Heart left ventricle (tissue), 16 donors: ENCODE results near the gene CTBP1. TPM values are rescaled to one million over a fixed set of nuclear protein-coding genes. Genes with fewer than 3 reads are reported as not detected.
A peak's percentile ranks its signal among the peaks of the same experiment; 100 is the strongest.

Source experiments
- ATAC-seq, 4 donors: fragments of 200-7000 bp; cut with Tn5 transposase; one replicate each; pipeline ENCODE4 v1.9.1; 2020 to 2022; ENCODE audit warnings: moderate library complexity in 4 of 4, mild to moderate bottlenecking in 3 of 4, moderate number of reproducible peaks in 1 of 4
- DNase-seq, 5 donors: peaks; one replicate each; pipeline ENCODE4 v3.0.0-alpha.2; 2020
- H3K27ac ChIP-seq, 12 donors: fragments of 200-600 bp; sonication (generic) in 4 of 12; one replicate each; pipeline versions ENCODE4 v1.5.0 to v1.8.0; 2016 to 2022; ENCODE audit warnings: mild to moderate bottlenecking in 2 of 12
- H3K27me3 ChIP-seq, 9 donors: fragments of 200-600 bp; sonication (generic) in 2 of 9; one replicate each; pipeline versions ENCODE4 v1.5.1 to v1.8.0; 2016 to 2022; ENCODE audit warnings: mild to moderate bottlenecking in 3 of 9
- H3K36me3 ChIP-seq, 9 donors: fragments of 200-600 bp; sonication (generic) in 2 of 9; one replicate each; pipeline versions ENCODE4 v1.5.0 to v1.8.0; 2018 to 2022; ENCODE audit warnings: mild to moderate bottlenecking in 2 of 9
- H3K4me1 ChIP-seq, 12 donors: fragments of 200-600 bp; sonication (generic) in 4 of 12; one replicate each; pipeline versions ENCODE4 v1.5.0 to v1.8.0; 2016 to 2022; ENCODE audit warnings: mild to moderate bottlenecking in 3 of 12
- H3K4me3 ChIP-seq, 12 donors: fragments of 200-600 bp; sonication (generic) in 4 of 12; one replicate each; pipeline versions ENCODE4 v1.5.0 to v1.8.0; 2017 to 2022; ENCODE audit warnings: mild to moderate bottlenecking in 9 of 12, moderate library complexity in 4 of 12
- H3K9me3 ChIP-seq, 12 donors: fragments of 200-600 bp; sonication (generic) in 4 of 12; one replicate each; pipeline versions ENCODE4 v1.5.0 to v1.8.0; 2016 to 2022; ENCODE audit warnings: mild to moderate bottlenecking in 1 of 12
- POLR2A ChIP-seq, 2 donors: fragments of 450-650 bp; IDR thresholded peaks; one replicate each; pipeline ENCODE4 v1.6.1; 2017; ENCODE audit warnings: antibody characterized with exemption in 2 of 2, mild to moderate bottlenecking in 2 of 2, moderate library complexity in 2 of 2
- WGBS, 4 donors: extraction: QIAGEN DNeasy Blood & Tissue Kit in 2 of 4; methylation state at CpG; one replicate each; pipeline versions ENCODE4 v1.1.5 to v1.1.7; 2013 to 2018; 5-methylcytosine and 5-hydroxymethylcytosine counted together
- intact Hi-C, 10 donors: fragments of 100-400 bp; cut with DNase I; formaldehyde crosslinking; loops; one replicate each; pipeline versions ENCODE4 v1.11.1 to v1.14.2; 2022
- polyA plus RNA-seq, 2 donors: library from polyadenylated mRNA; stranded (reverse); fragments of 200-250 nt; gene quantifications; one replicate each; pipeline ENCODE4 v1.2.3, GENCODE V29; 2013
- total RNA-seq, 9 donors: library from RNA; depleted of rRNA in 2 of 9; stranded (reverse); fragments of >200 nt in 2 of 9; fragmentation: NEBNext Ultra II Directional in 3 of 9; extraction: Animal tissue kit (Norgen Biotek cat#: 25700) in 3 of 9; gene quantifications; one replicate each; pipeline versions ENCODE4 v1.1.0 to v1.2.4, GENCODE V29; 2016 to 2023
- TF ChIP-seq, protein P1 (sequence below), 12 donors: fragments of 200-600 bp; sonication (generic) in 4 of 12; IDR thresholded peaks; one replicate each; pipeline versions ENCODE4 v1.5.0 to v1.8.0; 2018 to 2022; ENCODE audit warnings: antibody characterized with exemption in 12 of 12, mild to moderate bottlenecking in 5 of 12
- donor health status: ischemic (EF 13 %, LVEDD 7.1; RV severe dilation, severe dysfunction).
- donor health status: healthy with polysubstance abuse.
- donor health status: DM: no; HTN: yes; CAD: no.
- donor health status: DM: no; HTN: no; CAD: no.
- donor health status: ischemic (EF 25% LVEDD 6.9; RV normal size, moderate dysfunction).
- donor health status: ischemic (EF 25% LVEDD 5.7; RV mildly dilated, moderate dysfunction).
- donor health status: healthy.
- donor health status: DM: yes; HTN: yes; CAD: no.
- donor health status: ischemic (EF 35%, LVEDD 5.7; RV mildly dilated, moderate dysfunction).
- donor health status: nonischemic (EF 11% LVEDD 7.7; RV severe dilation, severe dysfunction).
- donor health status: DM: yes; HTN: yes; CAD: no.
- donor health status: PGD.
- donor health status: ischemic (EF 29% LVEDD 5.4; RV normal size, mild dysfunction).
- donor health status: nonischemic (EF 23%, LVEDD 6.1; RV moderate dilation, normal function).

CTBP1 gene
- total and polyA plus RNA-seq, 11 donors: 92.0 to 165 (median 128) TPM

DNA sequence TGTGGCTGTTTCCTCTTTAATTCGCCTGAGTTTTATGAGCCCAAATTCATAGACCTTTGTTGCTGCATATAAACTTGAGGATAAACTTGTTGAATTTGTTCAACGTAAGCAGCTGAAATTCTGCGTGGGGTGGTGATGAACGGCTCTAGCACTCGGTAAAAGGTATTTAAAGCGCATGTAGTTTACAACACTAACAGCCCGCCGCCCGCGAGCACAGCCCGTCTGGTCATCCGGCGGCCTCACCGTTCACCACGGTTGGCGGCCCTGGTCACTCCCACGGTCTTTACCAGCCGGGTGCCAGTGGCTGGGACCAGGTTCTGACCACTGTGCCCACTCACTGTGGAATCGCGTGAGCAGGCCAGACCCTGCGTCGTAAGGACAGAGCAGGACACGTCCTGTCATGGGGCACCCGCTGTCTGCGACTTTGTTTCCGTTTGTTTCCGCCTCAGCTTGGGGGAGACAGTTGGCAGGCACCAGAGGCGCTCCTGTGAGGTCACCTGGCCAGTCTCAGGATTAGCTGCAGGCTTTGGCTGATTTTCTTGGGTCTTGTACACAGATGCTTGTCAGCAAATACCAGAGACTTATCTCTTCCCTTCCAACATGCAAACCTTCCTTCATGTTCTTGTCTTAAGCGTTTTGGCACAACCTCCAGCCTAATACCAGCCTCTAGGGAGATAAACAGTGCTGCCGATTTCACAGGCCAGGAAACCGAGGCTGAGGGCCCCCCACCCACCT is 39.8 kb downstream of the CTBP1 start:
- no peaks in the 10 kb centered on the region for H3K9me3 ChIP-seq
- H3K4me1 ChIP-seq: peaks cover 5 to 54% (median 43%) of the 10 kb centered on the region in 12 donors
- peak overlapping the region; percentile 35 to 87 (median 71) for H3K27ac ChIP-seq
- peak overlapping the region in 5 of 12 donors; percentile 3 to 24 (median 12) for H3K4me3 ChIP-seq
- DNase-seq (peak in 3 of 5 donors; percentile 38 to 47 (median 41)), ATAC-seq (peak in 3 of 4 donors; percentile 1 to 7 (median 2))
- peaks cover 0 to 35% (median 30%) of the 10 kb centered on the region in 9 donors for H3K36me3 ChIP-seq
- H3K27me3 ChIP-seq: no peaks in the 10 kb centered on the region
- TF ChIP-seq, protein P1, sequence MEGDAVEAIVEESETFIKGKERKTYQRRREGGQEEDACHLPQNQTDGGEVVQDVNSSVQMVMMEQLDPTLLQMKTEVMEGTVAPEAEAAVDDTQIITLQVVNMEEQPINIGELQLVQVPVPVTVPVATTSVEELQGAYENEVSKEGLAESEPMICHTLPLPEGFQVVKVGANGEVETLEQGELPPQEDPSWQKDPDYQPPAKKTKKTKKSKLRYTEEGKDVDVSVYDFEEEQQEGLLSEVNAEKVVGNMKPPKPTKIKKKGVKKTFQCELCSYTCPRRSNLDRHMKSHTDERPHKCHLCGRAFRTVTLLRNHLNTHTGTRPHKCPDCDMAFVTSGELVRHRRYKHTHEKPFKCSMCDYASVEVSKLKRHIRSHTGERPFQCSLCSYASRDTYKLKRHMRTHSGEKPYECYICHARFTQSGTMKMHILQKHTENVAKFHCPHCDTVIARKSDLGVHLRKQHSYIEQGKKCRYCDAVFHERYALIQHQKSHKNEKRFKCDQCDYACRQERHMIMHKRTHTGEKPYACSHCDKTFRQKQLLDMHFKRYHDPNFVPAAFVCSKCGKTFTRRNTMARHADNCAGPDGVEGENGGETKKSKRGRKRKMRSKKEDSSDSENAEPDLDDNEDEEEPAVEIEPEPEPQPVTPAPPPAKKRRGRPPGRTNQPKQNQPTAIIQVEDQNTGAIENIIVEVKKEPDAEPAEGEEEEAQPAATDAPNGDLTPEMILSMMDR (IDR thresholded peaks at IDR 0.05): no peak
- no peak for TF ChIP-seq POLR2A (IDR thresholded peaks at IDR 0.05)
- WGBS, 4 donors: 55 to 70% (median 61%) methylated on average over 31 of the region's 31 CpGs
- intact Hi-C loops: loop anchor here in 5 of 10 donors (2.0 to 5.0 kb wide), 5 partner anchors 18 to 38 kb away; partner anchors contain the start of genes SPON2 (in 3 of the 5) and CTBP1 (in 1 of the 5)

DNA sequence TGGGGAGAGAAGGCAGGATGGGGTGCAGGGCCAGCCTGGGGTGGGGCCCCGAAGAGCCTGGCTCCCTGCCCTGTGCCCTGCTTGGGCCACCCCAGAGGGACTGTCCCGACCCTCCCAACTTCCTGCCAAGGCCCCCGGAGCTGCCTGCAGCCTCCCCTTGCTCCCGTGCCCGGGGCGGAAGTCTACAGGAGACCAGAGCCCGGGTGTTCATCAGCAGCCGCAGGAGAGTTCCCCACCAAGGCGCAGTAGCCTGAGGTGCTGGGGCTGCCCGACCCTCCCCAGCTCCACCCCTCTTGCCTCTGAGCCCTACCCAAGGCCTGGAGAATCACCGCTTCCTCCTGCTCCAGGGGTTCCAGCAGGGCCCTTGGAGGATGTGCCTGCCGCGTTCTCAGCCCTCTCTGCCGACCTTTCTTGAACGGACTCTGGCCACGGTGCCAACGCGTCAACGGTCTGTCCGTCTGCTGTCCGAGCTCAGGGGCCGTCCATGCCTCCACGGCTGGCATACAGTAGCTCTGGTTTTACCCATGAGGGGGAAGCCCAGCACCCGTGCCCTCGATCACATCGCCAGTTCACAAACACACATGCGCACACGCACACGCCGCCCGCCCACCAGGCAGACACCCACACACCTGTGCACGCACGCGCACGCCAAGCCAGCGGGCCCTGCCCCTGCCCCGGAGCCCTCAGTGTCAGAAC is 40.5 kb downstream of the CTBP1 start:
- WGBS, 4 donors: 52 to 75% (median 69%) methylated on average over 27 to 37 of the region's 37 CpGs
- intact Hi-C loops: loop anchor here in 5 of 10 donors (2.0 to 5.0 kb wide), 5 partner anchors 18 to 39 kb away; partner anchors contain the start of genes SPON2 (in 3 of the 5) and CTBP1 (in 1 of the 5)

DNA sequence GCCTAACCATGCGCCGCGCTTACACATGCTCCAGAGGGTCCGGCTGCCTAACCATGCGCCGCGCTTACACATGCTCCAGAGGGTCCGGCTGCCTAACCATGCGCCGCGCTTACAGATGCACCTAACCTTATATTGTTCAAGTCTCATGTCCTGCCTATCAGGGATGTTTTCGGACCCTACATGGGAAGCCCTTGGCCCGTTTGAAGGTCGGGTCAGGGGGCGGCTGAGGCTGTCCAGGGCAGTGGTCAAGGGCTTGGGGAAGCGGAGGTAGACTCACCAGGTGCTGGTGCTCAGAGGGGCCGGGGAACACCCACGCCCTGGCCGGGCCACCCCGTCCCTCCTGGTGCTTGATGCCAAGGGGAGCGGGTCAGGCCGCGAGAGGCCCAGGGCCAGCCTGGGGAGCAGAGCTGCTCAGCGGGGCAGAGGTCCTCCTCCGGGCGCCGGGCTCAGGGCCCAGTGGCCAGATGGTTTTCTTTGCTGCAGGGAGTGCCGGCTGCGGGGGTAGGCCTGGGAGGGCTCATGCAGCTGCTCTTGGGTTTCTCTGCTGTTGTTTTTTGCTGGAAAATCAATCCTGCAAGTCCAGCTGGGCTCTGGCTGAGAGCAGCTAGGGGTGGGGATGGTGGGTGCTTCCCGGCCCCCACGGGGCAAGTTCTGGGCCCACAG is 41.2 kb downstream of the CTBP1 start:
- peak overlapping the region; percentile 35 to 87 (median 70) for H3K27ac ChIP-seq
- no peaks in the 10 kb centered on the region for H3K27me3 ChIP-seq
- DNase-seq (peak; percentile 57 to 83 (median 75)), ATAC-seq (peak in 3 of 4 donors; percentile 31 to 44 (median 44))
- peaks cover 0 to 21% (median 16%) of the 10 kb centered on the region in 9 donors for H3K36me3 ChIP-seq
- intact Hi-C loops: loop anchor here in 5 of 10 donors (2.0 to 5.0 kb wide), 5 partner anchors 19 to 40 kb away; partner anchors contain the start of genes SPON2 (in 3 of the 5) and CTBP1 (in 1 of the 5)
- peak overlapping the region in 3 of 12 donors; percentile 2 to 24 (median 6) for H3K4me3 ChIP-seq
- H3K4me1 ChIP-seq: peaks cover 5 to 55% (median 43%) of the 10 kb centered on the region in 12 donors
- WGBS, 4 donors: 60 to 87% (median 66%) methylated on average over 12 to 28 of the region's 31 CpGs
- TF ChIP-seq, protein P1 (IDR thresholded peaks at IDR 0.05): no peak
- no peak for TF ChIP-seq POLR2A (IDR thresholded peaks at IDR 0.05)
- no peaks in the 10 kb centered on the region for H3K9me3 ChIP-seq

More for the DNA sequence above, 40.5 kb downstream of the CTBP1 start:
- Histone ChIP-seq H3K4me1 (peaks cover 5 to 54% (median 43%) of the 10 kb centered on the region in 12 donors), H3K27me3 (no peaks in the 10 kb centered on the region), H3K27ac (peak overlapping the region; percentile 35 to 87 (median 70)), H3K9me3 (no peaks in the 10 kb centered on the region), H3K36me3 (peaks cover 0 to 28% (median 23%) of the 10 kb centered on the region in 9 donors), H3K4me3 (peak overlapping the region in 7 of 12 donors; percentile 2 to 24 (median 9))
- TF ChIP-seq POLR2A (IDR thresholded peaks at IDR 0.05): no peak
- TF ChIP-seq, protein P1 (IDR thresholded peaks at IDR 0.05): no peak
- ATAC-seq (peak in 2 of 4 donors; percentile 3 to 8), DNase-seq (peak in 3 of 5 donors; percentile 59 to 78 (median 69))
